Left cardiac atrium (tissue), 4 donors: ENCODE measurements around the gene RNASE13. TPM values are rescaled to one million over a fixed set of nuclear protein-coding genes. Genes with fewer than 3 reads are reported as not detected.
"Not testable (repeated sequence)": the region's sequence is repeated elsewhere in the genome, so short reads cannot be mapped to it uniquely, and the experiment has no call there.

ENCODE experiments used
- ATAC-seq, 2 donors: fragments of 200-7000 bp; cut with Tn5 transposase; one replicate each; pipeline ENCODE4 v1.9.1; 2020; ENCODE audit warnings: mild to moderate bottlenecking in 2 of 2, moderate library complexity in 2 of 2
- DNase-seq: peaks from one replicate; pipeline ENCODE4 v3.0.0-alpha.2; 2020
- intact Hi-C, 2 donors: fragments of 100-400 bp; cut with DNase I; formaldehyde crosslinking; loops; one replicate each; pipeline versions ENCODE4 v1.14.1 to v1.15.1; 2022 to 2023
- total RNA-seq, 2 donors: library from RNA; stranded (reverse); fragmentation: NEBNext Ultra II Directional; extraction: Animal tissue kit (Norgen Biotek cat#: 25700); gene quantifications; one replicate each; pipeline ENCODE4 v1.2.1, GENCODE V29; 2021
- donor health status: DM: no; HTN: yes; CAD: no.
- donor health status: DM: no; HTN: yes; CAD: no; lungs with severe emphysema.
- donor health status: DM: yes; HTN: yes; CAD: no.
- donor health status: Dilated cardiomyopathy.

RNASE13 gene
- total RNA-seq, 2 donors from 2014 or later = not detected

DNA sequence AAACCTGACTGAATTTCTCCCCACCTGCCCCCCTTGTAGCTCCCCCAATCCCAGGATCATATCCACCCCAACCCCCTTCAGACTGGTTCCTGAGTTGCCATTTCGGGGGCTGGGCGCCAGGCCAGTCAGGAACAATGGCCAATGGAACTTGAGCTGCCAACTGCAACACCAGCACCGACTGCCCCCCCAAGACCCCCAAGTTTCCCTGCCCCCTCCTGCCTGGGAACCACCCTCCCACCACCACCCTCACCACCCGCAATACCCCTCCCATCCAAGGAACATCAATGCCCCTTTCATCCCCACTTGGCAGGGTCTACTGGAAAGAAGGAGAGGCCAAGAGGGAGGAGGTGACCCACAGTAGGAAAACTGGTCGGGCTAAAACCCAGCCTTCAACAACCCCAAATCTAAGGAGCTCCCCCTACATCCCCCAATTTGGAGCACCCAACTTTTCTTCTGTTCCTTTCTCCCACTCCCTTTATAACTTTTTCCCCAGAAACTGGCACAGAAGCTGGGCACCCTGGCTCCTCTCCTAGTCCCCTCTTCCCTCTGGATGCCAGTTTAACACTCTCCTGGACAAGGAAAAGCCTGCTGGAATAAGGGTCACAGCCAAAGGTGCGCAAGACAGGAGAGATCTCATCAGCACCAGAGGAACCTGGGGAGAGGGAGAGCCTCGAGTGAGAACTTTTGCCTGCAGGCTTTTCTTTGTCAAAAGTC is 8.2 kb downstream of the RNASE13 start:
- intact Hi-C loops = no loop called here
- no peak for DNase-seq
- no peak for ATAC-seq

DNA sequence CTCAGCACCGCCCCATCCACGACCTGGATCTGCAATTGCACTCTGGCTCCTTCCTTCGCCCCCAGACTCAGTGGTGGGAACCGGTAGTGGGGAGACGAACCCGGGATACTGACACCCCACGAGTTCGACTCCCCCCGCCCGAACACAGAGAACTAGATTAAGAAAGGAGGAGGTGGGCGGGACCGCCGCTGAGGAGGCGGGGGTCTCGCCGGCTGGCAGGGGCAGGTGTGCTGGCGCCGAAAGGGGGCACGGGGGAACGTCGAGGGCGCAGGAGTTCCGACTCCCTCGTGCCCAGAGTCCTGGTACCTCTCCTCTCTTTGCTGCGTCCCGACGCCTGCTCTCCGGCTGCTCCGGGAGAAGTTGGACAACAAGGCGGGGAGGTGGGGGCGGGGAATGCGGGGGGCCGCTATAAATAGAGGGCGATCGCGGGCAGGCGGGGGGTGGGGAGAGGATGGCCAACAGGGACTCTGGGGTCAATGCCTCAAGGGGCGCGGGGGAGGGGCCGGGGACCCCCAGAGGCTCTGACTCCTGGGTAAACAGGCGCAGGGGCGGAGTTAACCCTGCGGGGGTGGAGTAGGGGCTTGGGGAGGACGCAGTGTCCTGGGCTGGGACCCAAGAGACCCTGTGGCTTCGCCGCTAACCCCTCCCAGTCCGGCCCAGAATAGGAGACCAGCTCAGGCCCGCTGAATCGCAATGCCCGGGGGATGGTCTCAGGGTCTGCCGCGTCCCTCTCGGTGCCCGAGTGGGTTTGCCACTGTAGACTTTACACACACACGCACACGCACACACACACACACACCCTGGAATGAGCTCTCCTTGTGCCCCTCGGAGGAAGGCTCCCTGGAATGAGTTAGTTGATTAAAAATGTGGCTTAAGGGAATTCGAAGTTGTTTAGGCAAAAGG is 9.0 kb downstream of the RNASE13 start:
- peak; percentile 66 to 71 for ATAC-seq
- DNase-seq = peak; percentile 82
- intact Hi-C loops = no loop called here

DNA sequence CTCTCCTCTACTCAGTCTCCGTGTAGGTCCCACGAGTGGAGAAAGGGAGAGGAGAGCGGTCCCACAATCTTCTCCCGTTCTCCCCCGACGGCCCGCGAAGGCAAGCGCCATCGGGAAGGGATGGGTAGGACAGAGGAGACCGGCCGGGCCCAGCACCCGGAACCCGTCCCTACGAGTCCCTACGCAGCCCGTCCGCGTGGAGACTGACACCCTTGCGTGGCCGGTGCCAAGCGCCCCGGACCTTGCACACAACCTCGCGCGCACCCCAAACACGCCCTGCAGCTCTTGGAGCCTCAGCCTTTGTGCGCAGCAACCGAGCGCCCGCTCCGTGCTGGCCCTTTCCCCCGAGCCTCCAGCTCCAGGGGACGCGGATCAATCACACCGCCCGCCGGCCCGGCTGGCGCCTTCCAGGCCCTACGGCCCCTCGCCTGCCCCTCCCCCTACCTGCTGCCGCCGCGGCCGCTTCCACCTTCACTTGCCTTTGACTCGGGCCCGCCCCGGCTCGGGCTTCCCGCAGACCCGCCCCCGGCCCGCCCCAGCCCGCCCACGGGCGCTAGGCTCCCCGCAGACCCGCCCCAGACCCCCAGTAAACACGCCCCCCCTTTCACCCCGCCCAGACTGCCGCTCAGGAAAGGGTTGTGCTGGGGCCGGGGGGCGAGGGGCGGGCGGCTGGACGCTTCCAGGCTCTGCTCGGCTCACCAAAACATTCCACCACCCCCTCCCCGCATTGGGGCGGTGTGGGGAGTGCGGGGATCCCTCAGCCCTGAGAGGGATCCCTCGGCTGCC is 9.8 kb downstream of the RNASE13 start, which contains the start of gene NDRG2:
Gene NDRG2, minus strand, starts transcription at position 477 of the 786 bp plus-strand sequence. CDS start 1,746 bp downstream, outside the sequence.
- ATAC-seq = peak; percentile 87 to 88
- intact Hi-C loops = no loop called here
- peak; percentile 86 for DNase-seq

DNA sequence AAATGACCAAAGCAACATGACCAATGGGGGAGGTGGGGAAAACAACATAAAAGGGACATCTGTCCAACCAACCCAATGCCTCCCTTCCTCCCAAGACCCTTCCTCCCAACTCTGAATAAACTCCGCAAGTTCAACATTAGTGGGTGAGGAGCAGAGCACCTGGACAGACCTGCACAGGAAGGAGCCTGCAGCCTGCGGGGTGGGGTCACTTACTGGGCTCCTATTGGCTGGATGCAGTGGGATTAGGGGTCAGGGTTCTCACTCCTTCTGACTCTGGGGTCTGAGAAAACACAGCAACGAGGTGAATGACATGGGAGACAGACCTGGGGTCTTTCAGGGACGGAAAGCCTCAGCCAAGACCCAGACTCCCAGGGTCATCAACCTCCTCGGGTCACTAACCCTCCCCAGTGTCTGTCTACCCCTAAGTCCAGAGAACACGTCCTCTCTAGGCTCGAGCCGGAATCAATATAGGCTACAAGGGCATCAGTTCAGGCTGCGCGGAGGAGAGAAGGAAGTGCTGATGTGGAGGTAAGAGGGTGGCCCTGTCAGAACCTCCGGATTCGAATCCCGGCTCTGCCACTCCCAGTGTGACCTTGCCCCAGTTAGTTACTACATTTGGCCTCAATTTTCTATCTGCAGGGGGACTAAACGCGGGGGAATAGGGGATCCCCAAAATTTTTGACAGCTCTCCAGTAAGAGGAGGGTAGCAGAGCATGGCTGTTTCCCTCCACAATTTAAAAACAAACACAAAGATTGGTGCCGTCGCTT is 10.6 kb downstream of the RNASE13 start:
- DNase-seq (no peak), ATAC-seq (peak in 1 of 2 donors; percentile 11)
- intact Hi-C loops = no loop called here

DNA sequence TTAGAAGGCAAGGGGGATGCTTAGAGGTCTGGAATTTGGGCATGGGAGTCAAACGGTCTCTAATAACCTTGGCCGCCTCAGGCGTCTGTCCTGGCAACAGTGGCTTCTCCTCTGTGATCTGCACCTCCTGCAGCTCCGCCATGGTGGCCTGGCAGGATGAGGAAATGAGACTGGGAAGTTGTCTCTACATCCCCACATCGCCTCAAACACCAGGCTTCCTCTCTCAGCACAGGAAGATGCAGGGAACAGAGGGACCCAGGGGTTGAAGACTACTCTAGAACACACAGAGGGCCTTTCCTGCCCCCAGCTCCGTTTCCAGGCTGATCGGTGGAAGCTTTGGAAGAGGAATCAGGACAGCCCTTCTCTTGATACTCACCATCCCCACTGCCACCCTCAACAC is 11.4 kb downstream of the RNASE13 start:
- no peak for ATAC-seq
- no peak for DNase-seq
- intact Hi-C loops = no loop called here

DNA sequence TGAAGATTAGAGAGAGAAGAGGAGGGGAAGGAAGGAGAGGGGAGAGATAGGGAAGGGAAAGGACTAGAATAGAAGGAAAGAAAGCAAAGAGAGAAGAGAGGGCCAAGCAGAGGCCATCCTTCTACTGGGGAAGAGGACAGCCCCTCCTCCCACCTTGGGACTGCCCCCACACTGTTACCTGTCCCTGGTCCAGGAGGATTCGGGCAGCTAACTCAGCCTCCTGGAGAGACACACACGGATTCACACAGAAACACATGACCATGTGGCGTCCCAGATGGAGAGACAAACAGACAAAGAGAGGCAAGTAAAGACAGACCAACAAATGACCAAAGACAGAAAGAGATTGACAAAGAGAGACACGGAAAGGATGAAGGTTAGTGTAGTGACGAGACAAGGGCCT is 11.9 kb downstream of the RNASE13 start:
- DNase-seq = no peak
- ATAC-seq = no peak
- intact Hi-C loops = no loop called here

DNA sequence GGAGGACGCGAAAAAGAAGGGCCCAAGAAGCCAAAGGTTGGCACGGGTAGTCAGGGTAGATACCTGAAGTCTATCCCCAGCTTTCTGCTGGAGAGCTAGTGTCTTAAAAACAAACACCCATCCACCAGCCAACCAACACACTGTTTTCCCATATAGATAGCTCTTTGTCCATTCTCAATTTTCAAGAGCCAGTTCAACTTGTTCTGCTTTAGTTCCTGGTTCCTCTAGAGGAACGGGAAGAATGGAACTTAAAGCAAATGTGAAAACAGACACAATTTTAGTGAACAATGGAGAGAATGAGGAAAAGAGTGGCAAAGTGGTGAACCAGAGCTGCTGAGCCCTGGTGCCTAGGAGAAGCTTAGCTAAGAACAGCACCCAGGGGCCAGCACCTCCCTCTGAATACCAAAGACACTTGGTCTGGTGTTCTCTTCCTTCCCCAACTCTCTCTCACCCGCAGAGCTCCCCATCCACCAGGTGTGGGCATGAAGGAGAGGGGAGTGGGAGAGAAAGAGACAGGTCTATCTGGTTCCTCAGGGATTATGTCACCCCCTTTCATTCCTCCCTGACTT is 13.5 kb downstream of the RNASE13 start:
- DNase-seq (no peak), ATAC-seq (no peak)
- intact Hi-C loops = no loop called here

DNA sequence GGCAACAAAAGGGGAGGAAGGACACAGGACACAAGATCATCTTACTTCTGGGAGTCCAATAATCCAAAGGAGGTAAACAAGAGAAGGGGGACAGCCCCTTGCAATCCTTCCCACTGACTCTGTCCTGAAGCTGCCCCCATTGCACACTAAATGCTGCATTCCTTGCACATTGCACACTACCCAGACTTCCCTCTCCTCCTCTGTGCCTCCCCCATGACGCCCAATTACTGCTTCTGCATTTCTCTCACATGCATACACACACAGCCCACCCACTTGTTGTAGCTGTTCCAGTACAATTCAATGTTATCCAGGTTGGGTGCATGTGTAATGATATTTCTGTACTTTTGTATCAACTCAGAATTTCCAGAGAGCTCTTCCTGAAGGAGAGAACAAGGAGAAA is 15.2 kb downstream of the RNASE13 start:
- intact Hi-C loops = loop anchor here (5.0 kb wide), 1 partner anchor 73 kb away; no protein-coding TSS in a partner anchor
- ATAC-seq = no peak

DNA sequence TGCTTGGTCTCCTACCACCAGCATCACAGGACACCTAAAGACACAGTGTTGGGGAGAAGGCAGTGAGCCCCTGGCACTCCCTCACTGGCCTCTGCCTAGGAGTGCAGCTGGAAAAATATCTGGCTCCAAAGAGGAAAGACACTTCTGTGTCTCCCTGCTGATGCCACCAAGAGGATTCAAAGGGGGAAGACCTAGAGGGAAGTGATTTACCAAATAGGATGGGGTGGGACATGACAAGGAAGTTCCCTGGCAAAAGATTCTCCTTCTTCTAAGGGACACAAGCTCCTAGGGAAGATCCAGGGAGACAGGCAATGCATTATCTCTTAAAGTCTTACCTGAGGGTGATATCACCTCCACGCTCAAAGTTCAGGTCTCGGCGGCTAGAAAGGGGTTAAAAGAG is 15.8 kb downstream of the RNASE13 start:
- ATAC-seq = no peak

More for the DNA sequence above, 15.2 kb downstream of the RNASE13 start:
- no peak for DNase-seq

DNA sequence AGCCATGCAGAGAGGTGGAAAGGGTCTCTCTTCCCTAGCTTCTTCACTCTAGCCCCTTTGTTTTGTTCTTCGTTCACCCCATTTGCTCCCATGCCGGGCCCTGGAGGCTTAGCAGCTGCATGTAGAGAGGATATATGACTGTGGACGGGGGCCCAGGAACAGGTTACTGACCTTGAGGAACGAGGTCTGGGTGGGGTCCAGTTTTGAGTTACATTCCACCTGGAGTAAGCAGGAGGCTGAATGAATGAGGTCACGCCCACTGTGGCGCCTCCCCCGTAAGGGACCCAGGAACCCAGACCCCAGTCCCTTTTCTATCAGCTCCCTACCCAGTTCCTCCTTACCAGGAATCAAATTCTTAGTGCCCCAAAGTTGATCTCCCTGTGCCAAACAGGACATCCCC is 16.3 kb downstream of the RNASE13 start:
- intact Hi-C loops = loop anchor here (5.0 kb wide), 1 partner anchor 74 kb away; no protein-coding TSS in a partner anchor
- no peak for DNase-seq
- no peak for ATAC-seq

More for the DNA sequence above, 15.8 kb downstream of the RNASE13 start:
- no peak for DNase-seq
- intact Hi-C loops = loop anchor here (5.0 kb wide), 1 partner anchor 74 kb away; no protein-coding TSS in a partner anchor

DNA sequence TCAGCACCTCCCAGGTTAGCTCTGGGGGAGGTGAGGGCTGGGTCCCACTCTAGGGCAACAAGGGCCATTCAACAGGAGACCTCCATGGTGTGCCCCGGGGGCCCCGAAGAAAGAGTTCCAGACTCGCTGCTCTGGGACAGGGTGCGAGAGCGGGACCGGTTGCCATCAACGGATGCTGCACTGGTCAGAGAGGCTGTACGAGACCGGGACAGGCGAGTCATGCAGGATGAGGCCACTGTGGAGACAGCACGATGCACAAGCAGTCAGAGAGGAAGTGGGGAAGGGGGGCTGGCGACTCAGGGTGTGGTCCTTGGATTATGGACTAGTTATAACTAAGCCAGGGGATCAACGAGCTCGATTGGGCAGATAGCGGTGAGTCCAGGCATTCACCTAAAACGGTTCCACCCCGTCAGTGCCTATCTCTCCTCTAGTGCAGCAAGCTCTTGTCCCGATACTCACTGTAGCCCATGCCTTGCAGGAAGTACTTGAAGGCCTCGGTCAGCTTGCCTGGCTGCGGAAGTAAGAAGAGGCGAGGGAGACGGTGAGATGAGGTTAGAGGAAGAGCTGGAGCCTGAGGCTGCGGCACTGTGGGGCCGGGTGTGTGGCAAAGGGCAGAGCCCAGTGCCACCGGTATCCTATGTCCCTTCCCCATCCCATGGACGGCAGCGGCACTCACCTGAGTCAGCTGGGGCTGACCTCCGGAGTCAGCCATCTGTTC is 16.9 kb downstream of the RNASE13 start:
- intact Hi-C loops = loop anchor here (5.0 kb wide), 1 partner anchor 75 kb away; no protein-coding TSS in a partner anchor
- ATAC-seq (no peak), DNase-seq (no peak)

DNA sequence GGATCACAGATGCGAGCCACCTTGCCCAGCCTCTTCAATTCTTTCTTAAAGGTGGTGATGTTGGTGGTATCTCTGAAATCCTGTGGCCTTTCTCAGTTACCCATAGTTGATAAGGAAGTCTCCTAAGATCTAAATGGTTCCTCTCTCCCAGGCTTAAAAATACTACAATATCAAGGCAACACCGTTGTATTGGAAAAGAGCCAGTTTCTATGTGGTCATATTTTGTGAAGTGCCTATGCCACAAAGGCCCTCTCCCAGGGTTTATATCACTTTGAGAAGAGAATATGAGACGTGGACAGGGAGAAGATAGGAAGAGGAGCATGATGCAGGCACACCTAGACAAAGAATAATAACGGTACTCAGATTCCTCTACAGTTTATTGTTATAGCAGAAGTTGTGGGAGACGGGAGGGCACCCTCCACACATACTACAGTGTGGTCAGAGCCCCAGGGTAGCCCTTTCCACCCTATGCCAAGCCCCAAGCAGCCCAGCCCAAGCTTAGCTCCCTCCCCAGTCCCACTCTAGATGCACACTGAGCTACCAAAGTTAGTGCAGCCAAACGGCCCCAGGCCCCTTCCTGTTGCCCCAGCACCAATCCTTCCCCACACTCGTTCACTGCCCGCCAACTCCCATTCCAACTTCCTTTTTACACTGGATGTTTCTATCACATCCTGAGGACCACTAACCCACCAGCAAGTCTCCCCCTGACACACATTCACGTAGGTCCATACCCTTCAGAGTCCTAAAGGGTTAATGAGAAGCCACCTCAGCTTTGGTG is 18.0 kb downstream of the RNASE13 start:
- DNase-seq = no peak
- ATAC-seq = no peak
- intact Hi-C loops = loop anchor here (5.0 kb wide), 1 partner anchor 76 kb away; no protein-coding TSS in a partner anchor

DNA sequence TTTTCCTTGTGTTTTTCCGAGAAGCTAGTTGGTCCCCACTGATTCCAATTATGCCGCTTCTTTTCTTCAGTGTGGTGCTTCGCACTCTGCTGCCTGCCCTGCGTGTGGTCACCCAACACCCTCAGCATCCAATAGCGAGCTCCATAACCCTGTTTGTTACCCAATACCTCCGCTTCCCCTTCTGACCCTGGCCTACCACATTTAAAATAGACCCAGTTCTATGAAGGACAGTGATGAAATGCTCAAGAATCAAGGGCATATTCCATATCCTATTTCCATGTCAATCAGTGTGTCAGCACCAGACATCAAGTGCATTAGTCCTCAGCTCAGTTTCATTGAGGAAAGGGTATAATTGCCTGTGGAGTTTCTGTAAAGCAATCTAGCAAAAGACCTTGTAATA is 19.3 kb downstream of the RNASE13 start:
- intact Hi-C loops = loop anchor here (2.0 to 5.0 kb wide), 2 partner anchors 25 to 77 kb away; no protein-coding TSS in a partner anchor
- DNase-seq (no peak), ATAC-seq (peak in 1 of 2 donors; percentile 34)

DNA sequence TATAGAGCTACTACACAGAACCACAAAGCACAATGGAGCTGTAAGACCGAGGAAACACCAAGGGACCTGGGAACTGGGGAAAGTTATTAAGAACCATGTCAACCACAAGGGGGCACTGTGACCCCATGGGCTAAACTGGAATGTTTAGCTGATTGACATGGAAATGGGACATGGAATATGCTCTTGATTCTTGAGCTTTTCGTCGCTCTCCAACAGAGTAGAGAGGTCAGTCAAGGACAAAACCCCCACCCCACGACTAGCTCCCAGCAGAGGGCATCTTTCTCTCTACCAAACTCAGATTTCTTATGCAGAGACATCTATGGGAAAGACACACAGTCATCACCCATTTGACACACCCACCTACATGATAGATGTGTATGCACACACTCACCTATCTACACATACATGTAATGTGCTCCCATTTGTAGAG is 19.8 kb downstream of the RNASE13 start:
- ATAC-seq (peak; percentile 78 to 87), DNase-seq (peak; percentile 81)
- intact Hi-C loops = loop anchor here (1.0 to 5.0 kb wide), 4 partner anchors 25 to 93 kb away; no protein-coding TSS in a partner anchor

DNA sequence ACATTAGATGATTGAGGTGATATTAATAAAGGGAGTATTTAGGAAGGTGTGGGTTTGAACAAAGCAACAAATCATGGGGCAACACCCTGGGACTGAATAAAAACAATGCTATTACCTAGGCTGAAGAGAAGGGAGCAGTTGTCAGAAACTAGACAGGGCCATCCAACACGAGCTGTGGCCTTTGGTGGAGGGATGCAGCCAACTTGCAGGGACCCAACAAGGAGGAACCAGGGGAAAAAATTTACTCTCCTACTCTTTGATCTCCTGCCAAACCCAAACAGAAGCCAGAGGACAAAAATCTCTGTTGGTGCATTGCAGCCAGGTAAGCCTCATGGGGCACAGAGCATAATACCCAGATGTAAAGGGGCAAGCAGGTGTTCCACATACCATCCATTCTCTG is 23.5 kb downstream of the RNASE13 start:
- intact Hi-C loops = loop anchor here in 1 of 2 donors (5.0 kb wide), 1 partner anchor 96 kb away; no protein-coding TSS in a partner anchor
- ATAC-seq = no peak
- DNase-seq = no peak

DNA sequence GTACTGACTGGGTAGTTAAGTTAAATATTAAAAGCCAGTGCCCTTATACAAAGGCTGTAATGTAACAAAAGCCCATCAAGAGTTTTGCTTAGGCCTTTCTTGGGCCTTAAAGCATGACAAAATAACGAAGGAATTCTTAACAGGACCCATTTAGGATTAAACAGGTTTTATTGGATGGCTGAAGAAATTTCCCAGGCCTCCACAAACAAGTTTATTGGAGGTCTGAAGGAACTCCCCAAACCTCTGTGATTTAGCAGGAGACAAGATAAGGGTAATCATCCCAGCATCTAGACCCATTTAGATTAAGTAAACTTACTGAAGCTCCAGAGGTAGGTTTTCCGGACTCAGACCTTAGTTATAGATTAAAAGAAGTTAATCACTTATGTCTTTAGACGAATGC is 24.9 kb downstream of the RNASE13 start:
- intact Hi-C loops = loop anchor here in 1 of 2 donors (5.0 kb wide), 1 partner anchor 98 kb away; no protein-coding TSS in a partner anchor
- ATAC-seq = not testable (repeated sequence)

More for the DNA sequence above, 24.9 kb downstream of the RNASE13 start:
- not testable (repeated sequence) for DNase-seq
